WERI-Rb-1 (cell line): ENCODE data around the gene CDC20.

Experiments used
- DNase-seq: peaks from one replicate; pipeline ENCODE4 v3.0.0-alpha.2; 2020
- H3K27ac ChIP-seq: fragments of 250-450 bp; sonication (Bioruptor Pico); 2 replicates; pipeline ENCODE4 v1.5.1; 2020; ENCODE audit warnings: mild to moderate bottlenecking, moderate library complexity
- H3K27me3 ChIP-seq: fragments of 250-450 bp; sonication (Bioruptor Pico); 2 replicates; pipeline ENCODE4 v1.5.1; 2021; ENCODE audit warnings: mild to moderate bottlenecking, low read depth, moderate library complexity; ENCODE audit not compliant: insufficient read depth, severe bottlenecking
- H3K36me3 ChIP-seq: fragments of 250-450 bp; sonication (Bioruptor Pico); 2 replicates; pipeline ENCODE4 v1.5.1; 2020; ENCODE audit warnings: mild to moderate bottlenecking, moderate library complexity
- H3K4me3 ChIP-seq: 2 replicates; pipeline ENCODE4 v1.5.1; 2011; ENCODE audit warnings: low read depth, mild to moderate bottlenecking, control low read depth, low read length
- H3K9me3 ChIP-seq: fragments of 250-450 bp; sonication (Bioruptor Pico); 2 replicates; pipeline ENCODE4 v1.5.1; 2021; ENCODE audit warnings: mild to moderate bottlenecking, moderate library complexity; ENCODE audit not compliant: severe bottlenecking
- TF ChIP-seq, protein P1 (sequence below): IDR thresholded peaks from 2 replicates; pipeline ENCODE4 v1.5.1; 2011; ENCODE audit warnings: low read depth, mild to moderate bottlenecking, control low read depth, inconsistent platforms, low read length

CDC20 gene

DNA sequence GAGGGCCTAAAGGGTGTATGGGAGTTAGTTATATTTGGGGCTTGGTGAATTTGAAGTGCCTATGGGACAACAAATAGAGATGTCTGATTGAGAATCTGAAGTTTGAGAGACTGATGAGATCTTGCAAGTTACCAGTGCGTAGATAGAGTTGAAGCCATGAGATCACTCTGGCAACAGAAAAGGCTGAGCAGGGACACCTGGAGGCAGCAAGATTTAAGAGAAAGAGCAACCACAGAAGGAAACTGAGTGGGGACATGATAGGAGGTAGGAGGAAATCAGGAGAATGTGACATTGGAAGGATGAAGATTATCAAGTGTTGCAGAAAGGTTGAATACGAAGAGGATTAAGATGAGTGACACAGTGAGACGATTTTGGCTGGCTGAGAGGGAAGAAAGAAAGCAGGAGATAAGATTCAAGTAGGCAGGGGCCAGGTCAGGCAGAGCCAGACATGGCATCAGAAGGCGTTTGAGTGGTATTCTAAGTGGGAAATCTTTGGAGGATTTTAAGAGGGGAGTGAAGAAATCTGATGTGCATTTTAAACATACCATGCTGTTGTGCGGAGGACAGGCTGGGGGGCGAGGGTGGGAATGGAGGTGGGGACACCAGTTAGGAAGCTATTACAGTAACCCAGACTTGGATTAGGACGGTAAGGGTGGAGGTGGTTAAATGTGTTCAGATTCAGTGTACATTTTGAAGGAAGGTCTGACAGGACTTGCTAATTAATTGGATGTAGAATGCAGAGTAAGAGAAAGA is 24.2 kb upstream of the CDC20 start:
- TF ChIP-seq, protein P1, sequence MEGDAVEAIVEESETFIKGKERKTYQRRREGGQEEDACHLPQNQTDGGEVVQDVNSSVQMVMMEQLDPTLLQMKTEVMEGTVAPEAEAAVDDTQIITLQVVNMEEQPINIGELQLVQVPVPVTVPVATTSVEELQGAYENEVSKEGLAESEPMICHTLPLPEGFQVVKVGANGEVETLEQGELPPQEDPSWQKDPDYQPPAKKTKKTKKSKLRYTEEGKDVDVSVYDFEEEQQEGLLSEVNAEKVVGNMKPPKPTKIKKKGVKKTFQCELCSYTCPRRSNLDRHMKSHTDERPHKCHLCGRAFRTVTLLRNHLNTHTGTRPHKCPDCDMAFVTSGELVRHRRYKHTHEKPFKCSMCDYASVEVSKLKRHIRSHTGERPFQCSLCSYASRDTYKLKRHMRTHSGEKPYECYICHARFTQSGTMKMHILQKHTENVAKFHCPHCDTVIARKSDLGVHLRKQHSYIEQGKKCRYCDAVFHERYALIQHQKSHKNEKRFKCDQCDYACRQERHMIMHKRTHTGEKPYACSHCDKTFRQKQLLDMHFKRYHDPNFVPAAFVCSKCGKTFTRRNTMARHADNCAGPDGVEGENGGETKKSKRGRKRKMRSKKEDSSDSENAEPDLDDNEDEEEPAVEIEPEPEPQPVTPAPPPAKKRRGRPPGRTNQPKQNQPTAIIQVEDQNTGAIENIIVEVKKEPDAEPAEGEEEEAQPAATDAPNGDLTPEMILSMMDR, result no peak
- H3K4me3 ChIP-seq, result no peak overlapping the region
- DNase-seq, result no peak
- no peaks in the 10 kb centered on the region for H3K36me3 ChIP-seq
- H3K27ac ChIP-seq, result no peak overlapping the region
- no peaks in the 10 kb centered on the region for H3K9me3 ChIP-seq
- H3K27me3 ChIP-seq, result no peaks in the 10 kb centered on the region

DNA sequence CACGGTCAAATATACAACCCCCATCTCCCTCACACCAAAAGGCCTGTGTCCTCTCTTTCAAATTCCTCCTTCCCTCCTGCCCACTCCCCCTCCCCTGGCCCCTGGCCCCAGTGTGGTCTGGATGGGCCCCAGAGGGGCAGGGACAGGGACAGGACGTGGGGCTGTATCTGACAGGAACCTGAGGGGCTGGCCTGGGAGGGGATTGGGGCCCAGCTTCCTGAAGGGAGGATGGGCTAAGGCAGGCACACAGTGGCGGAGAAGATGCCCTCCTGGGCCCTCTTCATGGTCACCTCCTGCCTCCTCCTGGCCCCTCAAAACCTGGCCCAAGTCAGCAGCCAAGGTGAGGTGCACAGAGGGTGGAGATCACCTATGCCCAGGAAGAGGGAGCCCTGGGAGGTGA is 21.2 kb upstream of the CDC20 start, which contains the start of gene MPL:
Gene MPL (plus strand): TSS at position 231 of the 400 bp plus-strand sequence. CDS start 31 bp downstream, at position 262.
- Histone ChIP-seq H3K27me3 (no peaks in the 10 kb centered on the region), H3K4me3 (no peak within 1 kb of the TSS), H3K9me3 (no peaks in the 10 kb centered on the region), H3K36me3 (no peaks in the 10 kb centered on the region), H3K27ac (no peak within 1 kb of the TSS)
- no peak for DNase-seq
- TF ChIP-seq, protein P1, result no peak

DNA sequence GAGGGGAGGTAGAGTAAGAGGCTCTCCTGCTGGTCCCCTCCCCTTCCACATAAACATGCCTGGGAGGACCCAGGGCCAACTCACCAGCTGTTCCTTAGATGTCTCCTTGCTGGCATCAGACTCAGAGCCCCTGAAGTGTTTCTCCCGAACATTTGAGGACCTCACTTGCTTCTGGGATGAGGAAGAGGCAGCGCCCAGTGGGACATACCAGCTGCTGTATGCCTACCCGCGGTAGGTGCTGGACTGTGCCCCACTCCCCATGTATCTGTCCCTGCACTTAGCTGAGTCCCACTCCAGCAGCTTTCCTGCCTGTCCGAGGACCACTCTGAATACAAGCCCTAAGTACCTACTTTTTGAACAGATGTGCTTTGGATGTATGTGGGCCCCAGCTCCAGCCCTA is 20.8 kb upstream of the CDC20 start:
- no peaks in the 10 kb centered on the region for H3K36me3 ChIP-seq
- no peaks in the 10 kb centered on the region for H3K27me3 ChIP-seq
- no peak overlapping the region for H3K27ac ChIP-seq
- H3K4me3 ChIP-seq, result no peak overlapping the region
- H3K9me3 ChIP-seq, result no peaks in the 10 kb centered on the region
- no peak for DNase-seq
- TF ChIP-seq, protein P1, result no peak

DNA sequence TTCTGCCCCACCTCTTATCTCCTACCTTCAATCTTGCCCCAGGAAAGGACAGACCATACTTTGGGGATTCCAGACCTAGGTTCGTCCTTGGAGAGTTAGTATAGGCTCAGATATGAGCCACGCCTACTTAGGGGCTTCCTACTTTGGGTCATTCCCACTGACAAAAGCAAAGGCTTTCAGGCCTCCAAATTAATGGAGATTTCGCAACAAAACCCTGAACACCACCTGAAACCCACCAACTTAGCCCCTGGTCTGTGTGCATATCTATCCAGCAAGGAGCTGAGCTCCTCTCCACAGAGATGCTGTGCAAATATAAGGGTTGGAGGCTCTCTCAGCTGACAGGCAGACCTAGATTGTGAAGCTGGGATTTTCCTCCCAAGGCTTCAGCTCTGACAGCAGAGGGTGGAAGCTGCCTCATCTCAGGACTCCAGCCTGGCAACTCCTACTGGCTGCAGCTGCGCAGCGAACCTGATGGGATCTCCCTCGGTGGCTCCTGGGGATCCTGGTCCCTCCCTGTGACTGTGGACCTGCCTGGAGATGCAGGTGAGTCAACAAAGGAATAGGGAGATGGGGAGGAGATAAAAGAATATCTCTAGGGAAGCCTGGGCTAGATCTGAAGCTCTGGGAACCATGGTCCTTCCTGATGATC is 19.1 kb upstream of the CDC20 start:
- TF ChIP-seq, protein P1, result no peak
- no peak for DNase-seq
- H3K4me3 ChIP-seq, result no peak overlapping the region
- H3K27me3 ChIP-seq, result no peaks in the 10 kb centered on the region
- no peaks in the 10 kb centered on the region for H3K9me3 ChIP-seq
- H3K36me3 ChIP-seq, result no peaks in the 10 kb centered on the region
- no peak overlapping the region for H3K27ac ChIP-seq

DNA sequence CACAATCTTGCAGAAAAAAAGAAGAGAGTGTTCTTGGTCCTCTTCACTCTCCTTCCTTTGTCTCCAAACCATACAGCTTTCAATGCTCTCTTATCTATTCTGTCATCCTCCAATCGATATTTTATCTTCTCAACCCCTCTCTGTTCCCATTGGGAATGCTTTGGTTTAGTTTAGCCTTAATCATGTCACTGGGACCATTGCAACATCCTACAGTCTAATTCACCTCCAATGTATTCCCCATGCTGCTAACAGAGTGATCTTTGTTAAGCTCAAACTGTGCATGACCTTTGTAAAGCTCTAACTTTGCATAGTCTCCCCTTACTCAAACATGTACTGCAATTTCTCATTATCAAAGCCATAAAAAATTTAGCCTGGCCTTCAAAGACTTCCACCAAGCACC is 18.2 kb upstream of the CDC20 start:
- no peak overlapping the region for H3K4me3 ChIP-seq
- H3K27me3 ChIP-seq, result no peaks in the 10 kb centered on the region
- H3K27ac ChIP-seq, result no peak overlapping the region
- no peaks in the 10 kb centered on the region for H3K36me3 ChIP-seq
- no peak for DNase-seq
- no peaks in the 10 kb centered on the region for H3K9me3 ChIP-seq
- TF ChIP-seq, protein P1, result no peak
